A549 (cell line): Measurements from ENCODE around the gene TMEM207.

ENCODE experiments used
- CTCF ChIP-seq: fragments of >200 bp; sonication (Bioruptor Twin); formaldehyde crosslinking; IDR thresholded peaks from 3 replicates; pipeline ENCODE4 v1.5.1; 2016
- RNF2 ChIP-seq: fragments of 200-600 bp; sonication (generic); IDR thresholded peaks from 2 replicates; pipeline ENCODE4 v1.6.1; 2016; ENCODE audit warnings: low read depth, mild to moderate bottlenecking, antibody characterized with exemption, moderate library complexity, borderline replicate concordance

- no peak for TF ChIP-seq CTCF
- TF ChIP-seq RNF2: no peak
These were observed 43.3 kb upstream of the TMEM207 start for GRCh38 chr3:190492966-190493365.
